Caco-2 (cell line): ENCODE measurements around the gene SERPINH1. TPM values are rescaled to one million over a fixed set of nuclear protein-coding genes. Genes with fewer than 3 reads are reported as not detected.

Experiments
- BruUV-seq: library from RNA; stranded (reverse); fragments of 400-500 nt; replicated peaks from 2 replicates; lab custom pipeline; 2021; lab: Mats Ljungman, UMichigan
- CTCF ChIA-PET: fragments of 300-600 bp; sonication (Branson Sonifier 250); formaldehyde crosslinking; loops from one replicate; lab custom pipeline; 2022; ENCODE audit warnings: antibody characterized with exemption; lab: Charles Lee
- POLR2A ChIA-PET: fragments of 300-600 bp; sonication (Branson Sonifier 250); formaldehyde crosslinking; loops from one replicate; lab custom pipeline; 2022; ENCODE audit warnings: antibody characterized with exemption; lab: Charles Lee
- DNase-seq, 2 experiments: peaks; one replicate each; pipeline versions ENCODE4 v3.0.0 to v3.0.0-alpha.2; 2020 to 2022
- H3K27me3 ChIP-seq: replicated peaks from 2 replicates; pipeline ENCODE4 v1.6.0; 2011; ENCODE audit warnings: low read length; ENCODE audit not compliant: control insufficient read depth, insufficient read depth
- H3K36me3 ChIP-seq: 2 replicates; pipeline ENCODE4 v1.5.1; 2011; ENCODE audit warnings: low read length; ENCODE audit not compliant: control insufficient read depth, insufficient read depth
- H3K4me1 ChIP-seq: fragments of 250-450 bp; sonication (Bioruptor Pico); 2 replicates; pipeline ENCODE4 v1.5.1; 2020; ENCODE audit warnings: mild to moderate bottlenecking
- H3K4me3 ChIP-seq: 2 replicates; pipeline ENCODE4 v1.5.1; 2011; ENCODE audit warnings: low read depth, mild to moderate bottlenecking, control low read depth, low read length
- H3K9me3 ChIP-seq: fragments of 250-450 bp; sonication (Bioruptor Pico); 2 replicates; pipeline ENCODE4 v1.5.1; 2020; ENCODE audit warnings: mild to moderate bottlenecking, moderate library complexity
- H3K27ac Mint-ChIP-seq: one replicate; pipeline ENCODE4 v1.8.0; 2022; ENCODE audit warnings: mixed read lengths; ENCODE audit not compliant: unreplicated experiment
- H3K27me3 Mint-ChIP-seq: one replicate; pipeline ENCODE4 v1.8.0; 2022; ENCODE audit warnings: mixed read lengths; ENCODE audit not compliant: insufficient read depth, unreplicated experiment
- H3K36me3 Mint-ChIP-seq: one replicate; pipeline ENCODE4 v1.8.0; 2022; ENCODE audit warnings: mild to moderate bottlenecking, mixed read lengths; ENCODE audit not compliant: insufficient read depth, unreplicated experiment
- H3K4me1 Mint-ChIP-seq: one replicate; pipeline ENCODE4 v1.8.0; 2022; ENCODE audit warnings: low read depth, mixed read lengths; ENCODE audit not compliant: unreplicated experiment
- H3K4me3 Mint-ChIP-seq: one replicate; pipeline ENCODE4 v1.8.0; 2022; ENCODE audit warnings: mild to moderate bottlenecking, moderate library complexity, mixed read lengths; ENCODE audit not compliant: unreplicated experiment
- H3K9me3 Mint-ChIP-seq: one replicate; pipeline ENCODE4 v1.8.0; 2022; ENCODE audit warnings: mixed read lengths; ENCODE audit not compliant: unreplicated experiment
- intact Hi-C: fragments of 100-400 bp; cut with micrococcal nuclease; formaldehyde crosslinking; loops from one replicate; pipeline ENCODE4 v1.10.0; 2022; ENCODE audit not compliant: unreplicated experiment
- total RNA-seq: library from RNA; stranded (reverse); gene quantifications from 2 replicates; pipeline ENCODE4 v1.2.3, GENCODE V29; 2022
- TF ChIP-seq, protein P1 (sequence below), 2 experiments: fragments of 200-600 bp in 1 of 2; IDR thresholded peaks; 1 replicate in 1 of 2; 2 replicates in 1 of 2; pipeline versions ENCODE4 v1.5.1 to v1.8.0; 2011 to 2022; ENCODE audit warnings: antibody characterized with exemption in 1 of 2, control low read depth in 1 of 2, inconsistent platforms in 1 of 2, low read depth in 1 of 2, low read length in 1 of 2, mild to moderate bottlenecking in 1 of 2, moderate library complexity in 1 of 2; ENCODE audit not compliant: insufficient read depth in 1 of 2, severe bottlenecking in 1 of 2, unreplicated experiment in 1 of 2

SERPINH1 gene
- total RNA-seq, 1 experiment from 2014 or later: 481 TPM

DNA sequence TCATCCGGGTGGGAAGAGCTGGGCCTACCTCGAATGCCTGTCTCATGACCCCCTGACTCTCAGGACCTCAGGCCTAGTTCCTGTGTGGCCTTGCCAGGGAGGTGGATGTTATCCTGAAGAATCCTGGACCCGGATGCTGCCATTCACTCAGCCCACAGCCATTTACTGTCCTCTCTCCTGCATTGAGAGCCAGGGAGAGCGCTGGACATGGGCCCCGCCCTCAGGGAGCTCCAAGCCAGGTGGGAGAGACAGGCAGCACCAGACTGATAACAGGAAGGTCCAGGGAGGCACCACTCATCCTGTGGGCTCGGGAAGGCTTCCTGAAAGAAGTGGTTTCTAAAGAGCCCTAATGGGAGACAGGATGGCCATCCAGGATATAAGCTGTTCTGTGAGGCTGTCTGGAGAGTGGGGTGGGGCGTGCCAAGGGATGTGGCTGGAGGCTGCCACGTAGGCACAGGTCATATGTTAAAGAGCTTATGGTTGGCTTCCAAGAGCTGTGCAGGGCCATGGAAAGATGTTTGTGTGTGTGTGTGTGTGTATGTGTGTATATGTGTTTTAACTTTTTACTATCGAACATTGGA, 8.6 kb downstream of the SERPINH1 start:
- no peaks in the 10 kb centered on the region for H3K27me3 ChIP-seq
- peaks cover 14% of the 10 kb centered on the region for H3K36me3 ChIP-seq
- H3K36me3 Mint-ChIP-seq: peaks cover 84% of the 10 kb centered on the region

DNA sequence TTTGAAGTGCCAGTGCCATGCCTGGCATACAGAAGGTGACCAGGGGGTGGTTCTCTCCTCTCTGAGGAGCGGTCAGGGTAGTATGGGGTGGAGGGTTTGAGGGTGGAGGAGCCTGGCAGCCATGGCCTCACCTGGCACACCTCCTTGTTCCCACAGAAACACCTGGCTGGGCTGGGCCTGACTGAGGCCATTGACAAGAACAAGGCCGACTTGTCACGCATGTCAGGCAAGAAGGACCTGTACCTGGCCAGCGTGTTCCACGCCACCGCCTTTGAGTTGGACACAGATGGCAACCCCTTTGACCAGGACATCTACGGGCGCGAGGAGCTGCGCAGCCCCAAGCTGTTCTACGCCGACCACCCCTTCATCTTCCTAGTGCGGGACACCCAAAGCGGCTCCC, 9.6 kb downstream of the SERPINH1 start:
- Histone ChIP-seq H3K27me3 (no peaks in the 10 kb centered on the region), H3K9me3 (no peaks in the 10 kb centered on the region), H3K4me1 (peaks cover 6% of the 10 kb centered on the region), H3K4me3 (no peak overlapping the region), H3K36me3 (peaks cover 14% of the 10 kb centered on the region)
- no peaks in the 10 kb centered on the region for H3K27me3 Mint-ChIP-seq
- H3K4me3 Mint-ChIP-seq: no peak overlapping the region
- intact Hi-C loops: no loop called here
- peaks cover 85% of the 10 kb centered on the region for H3K36me3 Mint-ChIP-seq
- ChIA-PET CTCF (interaction anchor here (0.7 to 1.2 kb wide), 2 partner anchors 12 to 26 kb away, joined by 3 to 6 read pairs; no protein-coding TSS in a partner anchor), POLR2A (interaction anchor here (0.8 to 0.9 kb wide), 2 partner anchors 10 to 11 kb away, joined by 4 read pairs; partner anchors contain the start of gene SERPINH1)
- BruUV-seq: no TSS peak
- TF ChIP-seq, protein P1, sequence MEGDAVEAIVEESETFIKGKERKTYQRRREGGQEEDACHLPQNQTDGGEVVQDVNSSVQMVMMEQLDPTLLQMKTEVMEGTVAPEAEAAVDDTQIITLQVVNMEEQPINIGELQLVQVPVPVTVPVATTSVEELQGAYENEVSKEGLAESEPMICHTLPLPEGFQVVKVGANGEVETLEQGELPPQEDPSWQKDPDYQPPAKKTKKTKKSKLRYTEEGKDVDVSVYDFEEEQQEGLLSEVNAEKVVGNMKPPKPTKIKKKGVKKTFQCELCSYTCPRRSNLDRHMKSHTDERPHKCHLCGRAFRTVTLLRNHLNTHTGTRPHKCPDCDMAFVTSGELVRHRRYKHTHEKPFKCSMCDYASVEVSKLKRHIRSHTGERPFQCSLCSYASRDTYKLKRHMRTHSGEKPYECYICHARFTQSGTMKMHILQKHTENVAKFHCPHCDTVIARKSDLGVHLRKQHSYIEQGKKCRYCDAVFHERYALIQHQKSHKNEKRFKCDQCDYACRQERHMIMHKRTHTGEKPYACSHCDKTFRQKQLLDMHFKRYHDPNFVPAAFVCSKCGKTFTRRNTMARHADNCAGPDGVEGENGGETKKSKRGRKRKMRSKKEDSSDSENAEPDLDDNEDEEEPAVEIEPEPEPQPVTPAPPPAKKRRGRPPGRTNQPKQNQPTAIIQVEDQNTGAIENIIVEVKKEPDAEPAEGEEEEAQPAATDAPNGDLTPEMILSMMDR (IDR thresholded peaks at IDR 0.05; ENCODE audit: insufficient read depth in 1 of 2, low read depth in 1 of 2, low read length in 1 of 2, severe bottlenecking in 1 of 2, unreplicated experiment in 1 of 2): no peak
- H3K4me1 Mint-ChIP-seq: peaks cover 11% of the 10 kb centered on the region
- no peaks in the 10 kb centered on the region for H3K9me3 Mint-ChIP-seq
- DNase-seq: no peak
- no peak overlapping the region for H3K27ac Mint-ChIP-seq

More for the DNA sequence above, 8.6 kb downstream of the SERPINH1 start:
- no peak for DNase-seq
- H3K4me1 ChIP-seq: peaks cover 5% of the 10 kb centered on the region
- Mint-ChIP-seq H3K4me3 (no peak overlapping the region), H3K27ac (no peak overlapping the region), H3K27me3 (no peaks in the 10 kb centered on the region), H3K4me1 (peaks cover 2% of the 10 kb centered on the region), H3K9me3 (no peaks in the 10 kb centered on the region)
- no peaks in the 10 kb centered on the region for H3K9me3 ChIP-seq
- ChIA-PET CTCF (interaction anchor here (1.2 kb wide), 1 partner anchor 11 kb away, joined by 6 read pairs; no protein-coding TSS in a partner anchor), POLR2A (interaction anchor here (0.8 to 1.0 kb wide), 3 partner anchors 8 to 10 kb away, joined by 3 to 4 read pairs (median 4); partner anchors contain the start of gene SERPINH1)
- no peak overlapping the region for H3K4me3 ChIP-seq
- intact Hi-C loops: no loop called here
- TF ChIP-seq, protein P1 (IDR thresholded peaks at IDR 0.05; ENCODE audit: insufficient read depth in 1 of 2, low read depth in 1 of 2, low read length in 1 of 2, severe bottlenecking in 1 of 2, unreplicated experiment in 1 of 2): no peak
- no TSS peak for BruUV-seq

DNA sequence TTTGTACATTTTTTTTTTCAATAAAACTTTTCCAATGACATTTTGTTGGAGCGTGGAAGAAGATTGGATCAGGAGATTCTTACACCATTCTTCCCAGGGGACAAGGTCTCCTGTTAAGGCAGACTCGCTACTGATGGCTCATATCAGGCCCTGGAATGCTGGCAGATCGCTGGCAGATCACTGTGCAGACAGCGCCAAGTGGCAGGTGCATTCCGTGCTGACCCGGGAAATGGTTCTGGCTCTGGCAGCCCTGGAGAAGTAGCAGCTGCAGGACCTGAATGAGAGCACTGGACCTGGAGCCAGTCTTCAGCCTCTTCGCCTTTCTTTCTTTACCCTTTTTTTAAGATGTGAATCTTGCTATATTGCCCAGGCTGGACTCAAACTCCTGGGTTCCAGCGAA, 10.7 kb downstream of the SERPINH1 start:
- no peaks in the 10 kb centered on the region for H3K9me3 Mint-ChIP-seq
- POLR2A ChIA-PET: no interaction called here
- H3K9me3 ChIP-seq: no peaks in the 10 kb centered on the region
- no peak for DNase-seq
- TF ChIP-seq, protein P1 (IDR thresholded peaks at IDR 0.05; ENCODE audit: insufficient read depth in 1 of 2, low read depth in 1 of 2, low read length in 1 of 2, severe bottlenecking in 1 of 2, unreplicated experiment in 1 of 2): no peak
- no peaks in the 10 kb centered on the region for H3K27me3 Mint-ChIP-seq
- H3K36me3 ChIP-seq: peaks cover 13% of the 10 kb centered on the region
- H3K4me1 Mint-ChIP-seq: peaks cover 15% of the 10 kb centered on the region
- H3K27ac Mint-ChIP-seq: no peak overlapping the region
- CTCF ChIA-PET: no interaction called here
- peaks cover 78% of the 10 kb centered on the region for H3K36me3 Mint-ChIP-seq
- BruUV-seq: no TSS peak
- peaks cover 10% of the 10 kb centered on the region for H3K4me1 ChIP-seq
- no peak overlapping the region for H3K4me3 ChIP-seq
- H3K27me3 ChIP-seq: no peaks in the 10 kb centered on the region
- intact Hi-C loops: no loop called here
- no peak overlapping the region for H3K4me3 Mint-ChIP-seq
